ENCODE results near the gene CDC42BPA. TPM values are rescaled to one million over a fixed set of nuclear protein-coding genes. Genes with fewer than 3 reads are reported as not detected.
A peak's percentile ranks its signal among the peaks of the same experiment; 100 is the strongest.

CDC42BPA gene
- total RNA-seq, 1 experiment from 2014 or later, result 25.2 TPM

GRCh38 chr1:227225715-227226346 lies 92.5 kb downstream of the CDC42BPA start (continued):
- TF ChIP-seq, protein P1, sequence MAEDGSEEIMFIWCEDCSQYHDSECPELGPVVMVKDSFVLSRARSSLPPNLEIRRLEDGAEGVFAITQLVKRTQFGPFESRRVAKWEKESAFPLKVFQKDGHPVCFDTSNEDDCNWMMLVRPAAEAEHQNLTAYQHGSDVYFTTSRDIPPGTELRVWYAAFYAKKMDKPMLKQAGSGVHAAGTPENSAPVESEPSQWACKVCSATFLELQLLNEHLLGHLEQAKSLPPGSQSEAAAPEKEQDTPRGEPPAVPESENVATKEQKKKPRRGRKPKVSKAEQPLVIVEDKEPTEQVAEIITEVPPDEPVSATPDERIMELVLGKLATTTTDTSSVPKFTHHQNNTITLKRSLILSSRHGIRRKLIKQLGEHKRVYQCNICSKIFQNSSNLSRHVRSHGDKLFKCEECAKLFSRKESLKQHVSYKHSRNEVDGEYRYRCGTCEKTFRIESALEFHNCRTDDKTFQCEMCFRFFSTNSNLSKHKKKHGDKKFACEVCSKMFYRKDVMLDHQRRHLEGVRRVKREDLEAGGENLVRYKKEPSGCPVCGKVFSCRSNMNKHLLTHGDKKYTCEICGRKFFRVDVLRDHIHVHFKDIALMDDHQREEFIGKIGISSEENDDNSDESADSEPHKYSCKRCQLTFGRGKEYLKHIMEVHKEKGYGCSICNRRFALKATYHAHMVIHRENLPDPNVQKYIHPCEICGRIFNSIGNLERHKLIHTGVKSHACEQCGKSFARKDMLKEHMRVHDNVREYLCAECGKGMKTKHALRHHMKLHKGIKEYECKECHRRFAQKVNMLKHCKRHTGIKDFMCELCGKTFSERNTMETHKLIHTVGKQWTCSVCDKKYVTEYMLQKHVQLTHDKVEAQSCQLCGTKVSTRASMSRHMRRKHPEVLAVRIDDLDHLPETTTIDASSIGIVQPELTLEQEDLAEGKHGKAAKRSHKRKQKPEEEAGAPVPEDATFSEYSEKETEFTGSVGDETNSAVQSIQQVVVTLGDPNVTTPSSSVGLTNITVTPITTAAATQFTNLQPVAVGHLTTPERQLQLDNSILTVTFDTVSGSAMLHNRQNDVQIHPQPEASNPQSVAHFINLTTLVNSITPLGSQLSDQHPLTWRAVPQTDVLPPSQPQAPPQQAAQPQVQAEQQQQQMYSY (CRISPR knock-in tag; IDR thresholded peaks at IDR 0.05), result no peak

- no peaks in the 10 kb centered on the region for H3K27me3 Mint-ChIP-seq (ENCODE audit: low read depth)
- DNase-seq (ENCODE audit: low spot score) (no peak), ATAC-seq (no peak)
- no peak for TF ChIP-seq GRHL2 (CRISPR knock-in tag; IDR thresholded peaks at IDR 0.05; ENCODE audit: insufficient replicate concordance, severe bottlenecking)
- TF ChIP-seq FOXP1 (CRISPR knock-in tag; IDR thresholded peaks at IDR 0.05; ENCODE audit: borderline replicate concordance), result no peak
- TF ChIP-seq, protein P2, sequence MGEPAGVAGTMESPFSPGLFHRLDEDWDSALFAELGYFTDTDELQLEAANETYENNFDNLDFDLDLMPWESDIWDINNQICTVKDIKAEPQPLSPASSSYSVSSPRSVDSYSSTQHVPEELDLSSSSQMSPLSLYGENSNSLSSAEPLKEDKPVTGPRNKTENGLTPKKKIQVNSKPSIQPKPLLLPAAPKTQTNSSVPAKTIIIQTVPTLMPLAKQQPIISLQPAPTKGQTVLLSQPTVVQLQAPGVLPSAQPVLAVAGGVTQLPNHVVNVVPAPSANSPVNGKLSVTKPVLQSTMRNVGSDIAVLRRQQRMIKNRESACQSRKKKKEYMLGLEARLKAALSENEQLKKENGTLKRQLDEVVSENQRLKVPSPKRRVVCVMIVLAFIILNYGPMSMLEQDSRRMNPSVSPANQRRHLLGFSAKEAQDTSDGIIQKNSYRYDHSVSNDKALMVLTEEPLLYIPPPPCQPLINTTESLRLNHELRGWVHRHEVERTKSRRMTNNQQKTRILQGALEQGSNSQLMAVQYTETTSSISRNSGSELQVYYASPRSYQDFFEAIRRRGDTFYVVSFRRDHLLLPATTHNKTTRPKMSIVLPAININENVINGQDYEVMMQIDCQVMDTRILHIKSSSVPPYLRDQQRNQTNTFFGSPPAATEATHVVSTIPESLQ (CRISPR knock-in tag; IDR thresholded peaks at IDR 0.05), result no peak
- TF ChIP-seq ZMAT4 (CRISPR knock-in tag; IDR thresholded peaks at IDR 0.05), result no peak
- H3K4me3 Mint-ChIP-seq, result no peak overlapping the region
- H3K36me3 Mint-ChIP-seq, result no peaks in the 10 kb centered on the region
- no peak overlapping the region for H3K27ac Mint-ChIP-seq
- POLR2A ChIA-PET, result no interaction called here
- peaks cover 6% of the 10 kb centered on the region for H3K4me1 Mint-ChIP-seq
- CTCF ChIA-PET, result no interaction called here
- no peaks in the 10 kb centered on the region for H3K9me3 Mint-ChIP-seq
Observed at GRCh38 chr1:227223171-227223806, 95.0 kb downstream of the CDC42BPA start.

GRCh38 chr1:227219715-227220292 lies 98.5 kb downstream of the CDC42BPA start:
- ATAC-seq (peak; percentile 57), DNase-seq (ENCODE audit: low spot score) (no peak)
- Mint-ChIP-seq H3K9me3 (no peaks in the 10 kb centered on the region), H3K4me3 (no peak overlapping the region), H3K36me3 (no peaks in the 10 kb centered on the region), H3K4me1 (no peaks in the 10 kb centered on the region), H3K27ac (no peak overlapping the region), H3K27me3 (ENCODE audit: low read depth) (no peaks in the 10 kb centered on the region)
- ChIA-PET CTCF (no interaction called here), POLR2A (no interaction called here)
- TF ChIP-seq IRF2 (CRISPR knock-in tag; IDR thresholded peaks at IDR 0.05; ENCODE audit: borderline replicate concordance, low read depth) (no peak), ATF1 (CRISPR knock-in tag; IDR thresholded peaks at IDR 0.05) (no peak), NFE2L1 (CRISPR knock-in tag; IDR thresholded peaks at IDR 0.05) (no peak), ZNF671 (CRISPR knock-in tag; IDR thresholded peaks at IDR 0.05) (no peak), ZNF423 (CRISPR knock-in tag; IDR thresholded peaks at IDR 0.05) (no peak), ESRRA (CRISPR knock-in tag; IDR thresholded peaks at IDR 0.05; ENCODE audit: borderline replicate concordance) (no peak), ATF2 (CRISPR knock-in tag; IDR thresholded peaks at IDR 0.05; ENCODE audit: borderline replicate concordance, low read depth) (no peak)
- TF ChIP-seq, protein P3, sequence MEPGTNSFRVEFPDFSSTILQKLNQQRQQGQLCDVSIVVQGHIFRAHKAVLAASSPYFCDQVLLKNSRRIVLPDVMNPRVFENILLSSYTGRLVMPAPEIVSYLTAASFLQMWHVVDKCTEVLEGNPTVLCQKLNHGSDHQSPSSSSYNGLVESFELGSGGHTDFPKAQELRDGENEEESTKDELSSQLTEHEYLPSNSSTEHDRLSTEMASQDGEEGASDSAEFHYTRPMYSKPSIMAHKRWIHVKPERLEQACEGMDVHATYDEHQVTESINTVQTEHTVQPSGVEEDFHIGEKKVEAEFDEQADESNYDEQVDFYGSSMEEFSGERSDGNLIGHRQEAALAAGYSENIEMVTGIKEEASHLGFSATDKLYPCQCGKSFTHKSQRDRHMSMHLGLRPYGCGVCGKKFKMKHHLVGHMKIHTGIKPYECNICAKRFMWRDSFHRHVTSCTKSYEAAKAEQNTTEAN (CRISPR knock-in tag; IDR thresholded peaks at IDR 0.05), result no peak
- TF ChIP-seq, protein P4, sequence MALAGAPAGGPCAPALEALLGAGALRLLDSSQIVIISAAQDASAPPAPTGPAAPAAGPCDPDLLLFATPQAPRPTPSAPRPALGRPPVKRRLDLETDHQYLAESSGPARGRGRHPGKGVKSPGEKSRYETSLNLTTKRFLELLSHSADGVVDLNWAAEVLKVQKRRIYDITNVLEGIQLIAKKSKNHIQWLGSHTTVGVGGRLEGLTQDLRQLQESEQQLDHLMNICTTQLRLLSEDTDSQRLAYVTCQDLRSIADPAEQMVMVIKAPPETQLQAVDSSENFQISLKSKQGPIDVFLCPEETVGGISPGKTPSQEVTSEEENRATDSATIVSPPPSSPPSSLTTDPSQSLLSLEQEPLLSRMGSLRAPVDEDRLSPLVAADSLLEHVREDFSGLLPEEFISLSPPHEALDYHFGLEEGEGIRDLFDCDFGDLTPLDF (CRISPR knock-in tag; IDR thresholded peaks at IDR 0.05), result no peak
- TF ChIP-seq, protein P5, sequence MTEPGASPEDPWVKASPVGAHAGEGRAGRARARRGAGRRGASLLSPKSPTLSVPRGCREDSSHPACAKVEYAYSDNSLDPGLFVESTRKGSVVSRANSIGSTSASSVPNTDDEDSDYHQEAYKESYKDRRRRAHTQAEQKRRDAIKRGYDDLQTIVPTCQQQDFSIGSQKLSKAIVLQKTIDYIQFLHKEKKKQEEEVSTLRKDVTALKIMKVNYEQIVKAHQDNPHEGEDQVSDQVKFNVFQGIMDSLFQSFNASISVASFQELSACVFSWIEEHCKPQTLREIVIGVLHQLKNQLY (CRISPR knock-in tag; IDR thresholded peaks at IDR 0.05), result no peak
